Mammary epithelial cell (primary cell): ENCODE measurements around the gene CD180.

Source experiments
- EZH2 ChIP-seq: IDR thresholded peaks from 2 replicates; pipeline ENCODE4 v1.6.1; 2012; ENCODE audit warnings: low read length, inconsistent platforms, borderline replicate concordance
- TF ChIP-seq, protein P1 (sequence below), 2 donors: IDR thresholded peaks in 1 of 2; conservative IDR thresholded peaks in 1 of 2; 2 replicates each; pipeline ENCODE4 v1.5.1; 2011 to 2012; ENCODE audit warnings: inconsistent platforms in 2 of 2, low read length in 2 of 2, mild to moderate bottlenecking in 2 of 2, control low read depth in 1 of 2, low read depth in 1 of 2; ENCODE audit not compliant: insufficient read depth in 1 of 2; ENCODE audit errors: extremely low read depth in 1 of 2

DNA sequence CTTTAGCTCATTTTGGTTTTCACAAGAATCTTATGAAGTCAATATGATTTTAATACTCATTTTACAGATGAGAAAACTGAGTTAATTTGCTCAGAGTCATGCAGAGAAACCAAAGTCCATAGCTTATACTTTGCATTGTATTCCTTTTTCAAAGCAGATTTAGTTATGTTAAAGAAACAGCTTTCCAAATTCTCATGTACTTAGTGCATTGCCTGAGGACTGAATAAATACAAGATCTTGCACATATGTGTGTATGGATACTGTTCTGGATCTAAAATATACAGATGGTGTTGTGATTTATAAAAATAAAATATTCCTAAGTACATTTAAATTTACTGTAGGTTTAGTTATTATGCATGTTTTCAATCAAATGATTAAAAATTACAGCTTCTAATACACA is 43.5 kb upstream of the CD180 start:
- no peak for TF ChIP-seq EZH2
- TF ChIP-seq, protein P1, sequence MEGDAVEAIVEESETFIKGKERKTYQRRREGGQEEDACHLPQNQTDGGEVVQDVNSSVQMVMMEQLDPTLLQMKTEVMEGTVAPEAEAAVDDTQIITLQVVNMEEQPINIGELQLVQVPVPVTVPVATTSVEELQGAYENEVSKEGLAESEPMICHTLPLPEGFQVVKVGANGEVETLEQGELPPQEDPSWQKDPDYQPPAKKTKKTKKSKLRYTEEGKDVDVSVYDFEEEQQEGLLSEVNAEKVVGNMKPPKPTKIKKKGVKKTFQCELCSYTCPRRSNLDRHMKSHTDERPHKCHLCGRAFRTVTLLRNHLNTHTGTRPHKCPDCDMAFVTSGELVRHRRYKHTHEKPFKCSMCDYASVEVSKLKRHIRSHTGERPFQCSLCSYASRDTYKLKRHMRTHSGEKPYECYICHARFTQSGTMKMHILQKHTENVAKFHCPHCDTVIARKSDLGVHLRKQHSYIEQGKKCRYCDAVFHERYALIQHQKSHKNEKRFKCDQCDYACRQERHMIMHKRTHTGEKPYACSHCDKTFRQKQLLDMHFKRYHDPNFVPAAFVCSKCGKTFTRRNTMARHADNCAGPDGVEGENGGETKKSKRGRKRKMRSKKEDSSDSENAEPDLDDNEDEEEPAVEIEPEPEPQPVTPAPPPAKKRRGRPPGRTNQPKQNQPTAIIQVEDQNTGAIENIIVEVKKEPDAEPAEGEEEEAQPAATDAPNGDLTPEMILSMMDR (conservative IDR thresholded peaks at IDR 0.05 in 1 of 2, IDR thresholded peaks at IDR 0.05 in 1 of 2; ENCODE audit: extremely low read depth in 1 of 2, insufficient read depth in 1 of 2, low read depth in 1 of 2, low read length in 2 of 2) = no peak
